ENCODE measurements around the gene SLC9B1.
"Not testable (repeated sequence)": the region's sequence is repeated elsewhere in the genome, so short reads cannot be mapped to it uniquely, and the experiment has no call there.

Gene SLC9B1

GRCh38 chr4:102877477-102878106, 141.9 kb downstream of the SLC9B1 start:
- not testable (repeated sequence) for DNase-seq

- DNase-seq = no peak
These were observed 147.7 kb downstream of the SLC9B1 start for GRCh38 chr4:102871772-102872171.

DNA sequence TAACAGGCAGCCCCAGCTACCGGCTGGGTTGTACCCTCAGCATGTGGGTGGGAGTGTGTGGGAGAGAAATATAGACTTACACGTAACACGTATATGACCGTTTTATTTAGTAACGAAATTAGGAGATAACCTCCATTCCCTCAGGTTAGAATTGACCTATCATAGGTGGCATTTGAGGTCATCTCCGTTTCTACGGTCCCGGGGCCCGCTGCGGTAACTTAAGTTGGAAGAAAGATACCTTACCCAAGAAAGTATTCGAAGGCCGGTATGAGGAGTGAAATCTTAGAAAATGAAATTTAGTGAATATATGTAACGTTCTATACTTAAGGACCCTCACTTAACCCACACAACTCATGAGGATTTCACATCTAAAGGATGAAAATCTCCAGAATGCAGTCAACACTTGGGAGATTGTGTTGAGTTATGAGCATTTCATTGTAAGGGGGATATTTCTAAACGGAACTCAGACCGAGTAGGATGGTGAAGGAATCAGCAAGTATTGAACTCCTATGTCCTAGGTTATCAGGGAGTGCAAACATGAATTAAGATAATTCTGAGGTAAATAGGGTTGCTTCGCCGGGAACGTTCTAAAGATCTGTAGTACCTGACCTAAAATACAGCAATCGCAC, 149.8 kb downstream of the SLC9B1 start:
- no peak for DNase-seq

DNA sequence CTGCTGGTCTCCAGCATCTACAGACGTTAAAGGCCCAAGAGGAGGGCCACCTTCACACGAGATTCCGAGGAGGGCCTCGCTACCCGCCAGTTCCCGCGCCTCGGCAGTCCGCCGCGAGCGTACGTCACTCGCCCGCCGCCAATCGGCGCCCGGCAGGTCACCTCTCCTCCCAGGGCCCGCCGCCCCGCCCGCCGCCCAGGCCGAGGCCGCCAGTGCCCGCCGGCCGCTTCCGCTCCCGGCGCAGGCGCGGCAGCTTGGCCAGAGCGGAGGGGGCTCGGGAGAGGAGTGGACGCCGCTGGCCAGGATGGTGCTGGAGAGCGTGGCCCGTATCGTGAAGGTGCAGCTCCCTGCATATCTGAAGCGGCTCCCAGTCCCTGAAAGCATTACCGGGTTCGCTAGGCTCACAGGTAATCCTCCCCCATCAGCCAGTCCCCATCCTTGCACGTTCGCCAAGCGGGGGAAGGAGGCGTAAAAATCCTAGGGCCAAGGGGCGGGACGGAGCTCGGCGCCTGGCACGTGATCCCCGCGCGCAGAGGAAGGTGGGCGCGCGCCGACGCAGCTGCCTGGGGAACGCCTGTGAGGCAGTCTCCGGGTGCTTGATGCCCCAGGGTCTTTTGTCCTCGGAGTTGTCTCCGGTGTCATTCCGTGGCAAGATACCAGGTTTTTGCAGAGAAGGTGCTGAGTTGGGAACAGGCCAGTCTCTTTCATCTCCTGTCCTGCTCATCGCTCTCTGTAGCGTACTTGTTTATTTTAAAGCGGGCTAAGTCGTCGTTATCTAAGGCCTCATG, 150.5 kb downstream of the SLC9B1 start, which contains the start of gene CISD2:
Gene CISD2 (plus strand): TSS at position 212 of the 788 bp plus-strand sequence. CDS start 93 bp downstream, at position 305.
- DNase-seq = peak; percentile 91

DNA sequence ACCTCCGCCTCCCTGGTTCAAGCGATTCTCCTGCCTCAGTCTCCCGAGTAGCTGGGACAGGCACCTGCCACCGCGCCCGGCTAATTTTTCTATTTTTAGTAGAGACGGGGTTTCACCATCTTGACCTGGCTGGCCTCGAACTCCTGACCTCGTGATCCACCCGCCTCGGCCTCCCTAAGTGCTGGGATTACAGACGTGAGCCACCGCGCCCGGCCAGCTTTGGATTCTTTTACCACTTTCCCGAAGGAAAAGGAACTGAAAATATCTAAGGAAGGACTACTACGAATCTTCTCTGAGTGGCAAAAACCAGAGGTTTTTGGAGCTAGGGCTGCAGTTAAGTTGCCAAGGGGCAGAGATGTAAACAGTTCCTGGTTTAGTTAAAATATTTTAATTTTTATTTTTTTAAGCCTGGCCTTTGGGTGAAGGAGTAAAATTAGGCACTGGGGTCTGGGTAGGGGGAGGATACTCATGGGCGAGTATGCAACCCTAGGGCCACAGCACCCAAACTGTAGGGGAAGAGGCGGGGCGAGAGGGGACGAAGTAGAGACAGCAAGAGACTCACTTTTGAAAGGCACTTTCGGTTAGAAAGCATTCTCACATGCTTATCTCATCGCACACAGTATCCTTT, 151.2 kb downstream of the SLC9B1 start:
- DNase-seq = no peak

- no peak for DNase-seq
These were observed 152.0 kb downstream of the SLC9B1 start for GRCh38 chr4:102867278-102868152.

GRCh38 chr4:102865327-102865726, 154.2 kb downstream of the SLC9B1 start:
- not testable (repeated sequence) for DNase-seq

GRCh38 chr4:102862747-102863146, 156.8 kb downstream of the SLC9B1 start:
- DNase-seq = no peak

DNA sequence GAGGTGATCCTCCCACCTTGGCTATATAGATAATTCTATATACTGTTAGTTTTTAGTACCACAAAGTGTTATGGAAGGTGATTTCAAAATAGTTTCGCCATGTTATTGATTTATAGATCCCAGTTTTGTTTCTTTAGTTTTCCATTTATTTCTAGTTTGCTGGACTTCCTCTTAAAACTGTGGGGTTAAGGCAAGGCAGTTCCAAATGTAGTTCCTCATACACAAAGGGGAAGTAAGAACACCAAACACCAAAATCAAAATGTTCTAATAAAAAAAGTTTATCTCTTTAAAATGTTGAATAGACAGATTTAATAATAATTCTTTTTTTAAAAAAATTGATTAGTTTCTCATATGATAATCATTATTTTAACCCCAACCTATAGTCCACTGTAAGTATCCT, 157.5 kb downstream of the SLC9B1 start:
- no peak for DNase-seq

DNA sequence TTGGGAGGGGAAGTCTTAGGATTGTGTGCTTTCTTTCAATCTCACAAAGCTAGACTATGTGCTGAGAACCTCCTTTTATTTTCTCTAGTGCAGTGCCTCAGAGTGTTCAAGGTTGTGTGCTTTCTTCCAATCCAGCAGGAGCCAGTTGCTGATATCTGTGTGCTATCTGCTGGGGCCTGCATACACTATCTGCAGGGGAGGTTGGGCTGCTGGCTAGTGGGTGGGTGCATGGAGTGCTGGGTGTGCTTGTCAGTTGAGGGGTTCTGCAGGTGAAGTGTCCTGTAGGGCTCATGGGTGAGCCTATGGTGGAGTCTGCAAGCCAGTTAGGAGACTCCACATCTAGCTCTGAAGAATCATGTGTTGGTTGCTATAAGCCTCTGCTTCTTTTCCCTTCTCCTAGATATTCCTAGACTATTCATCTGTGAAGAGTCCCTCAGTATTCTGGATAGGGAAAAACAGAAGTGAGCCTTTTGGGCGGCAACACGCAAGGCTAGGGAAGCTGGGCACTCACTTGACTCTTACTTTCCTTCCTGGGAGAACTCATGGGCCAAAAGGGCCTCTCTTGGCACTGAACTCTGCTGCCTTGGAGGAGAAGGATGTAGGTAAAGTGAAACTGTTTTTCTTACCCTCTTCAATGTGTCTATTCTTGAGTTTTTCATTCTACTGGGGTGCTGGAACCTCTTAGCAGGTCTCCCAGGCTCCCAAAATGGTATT, 158.7 kb downstream of the SLC9B1 start:
- DNase-seq = no peak

- DNase-seq = no peak
These were observed 160.6 kb downstream of the SLC9B1 start for GRCh38 chr4:102858828-102859464.
